LoVo (cell line): ENCODE measurements around the gene HNRNPA3.
A peak's percentile ranks its signal among the peaks of the same experiment; 100 is the strongest.
"Not testable (repeated sequence)": the region's sequence is repeated elsewhere in the genome, so short reads cannot be mapped to it uniquely, and the experiment has no call there.

Experiments
- DNase-seq: peaks from one replicate; pipeline ENCODE4 v3.0.0-alpha.2; 2016; ENCODE audit warnings: low spot score

Gene HNRNPA3

DNA sequence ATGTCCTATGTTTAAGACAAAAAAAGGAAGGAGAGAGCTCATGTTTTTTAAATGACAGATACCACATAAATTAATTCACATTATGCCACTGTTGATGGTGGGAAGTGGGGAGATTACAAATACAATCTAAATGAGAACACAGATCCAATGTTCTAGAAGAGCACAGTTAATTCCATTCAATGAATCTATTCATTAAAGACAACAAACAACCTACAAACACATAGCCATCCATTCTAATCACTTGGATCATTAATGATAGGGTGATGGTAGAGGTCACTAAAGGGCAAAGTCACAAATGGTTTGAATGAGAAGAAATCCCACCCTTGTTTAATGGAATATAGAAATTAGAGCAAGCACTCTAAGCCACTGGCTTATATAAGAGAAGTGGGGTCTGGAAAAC lies 21.7 kb downstream of the HNRNPA3 start:
- no peak for DNase-seq

DNA sequence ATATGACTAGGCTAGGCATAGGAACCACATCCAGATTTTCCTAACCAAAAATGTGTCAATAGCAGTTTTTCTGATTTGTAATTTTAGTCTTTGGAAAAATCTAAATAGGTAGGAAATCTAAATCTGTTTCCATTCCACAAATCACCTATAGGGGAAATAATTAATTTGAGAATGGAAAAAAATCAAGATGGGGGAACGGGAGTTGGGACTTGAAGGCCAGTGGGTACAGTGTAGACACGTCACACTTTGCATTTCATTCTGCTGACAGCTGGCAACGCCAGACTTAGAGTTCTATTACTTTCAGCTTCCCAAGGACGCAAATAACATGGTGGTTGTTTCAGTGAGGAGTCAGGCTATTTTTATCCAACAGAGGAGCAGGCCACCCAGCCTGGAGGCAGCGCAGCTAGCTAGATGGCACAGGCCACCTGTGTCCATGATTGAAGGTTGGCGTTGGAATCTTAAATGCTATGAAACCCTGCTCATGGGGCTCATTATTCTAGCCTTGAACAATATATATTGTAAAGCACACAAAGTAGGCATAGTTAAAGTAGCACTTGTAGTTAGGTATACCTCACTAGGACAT lies 23.4 kb downstream of the HNRNPA3 start:
- no peak for DNase-seq

DNA sequence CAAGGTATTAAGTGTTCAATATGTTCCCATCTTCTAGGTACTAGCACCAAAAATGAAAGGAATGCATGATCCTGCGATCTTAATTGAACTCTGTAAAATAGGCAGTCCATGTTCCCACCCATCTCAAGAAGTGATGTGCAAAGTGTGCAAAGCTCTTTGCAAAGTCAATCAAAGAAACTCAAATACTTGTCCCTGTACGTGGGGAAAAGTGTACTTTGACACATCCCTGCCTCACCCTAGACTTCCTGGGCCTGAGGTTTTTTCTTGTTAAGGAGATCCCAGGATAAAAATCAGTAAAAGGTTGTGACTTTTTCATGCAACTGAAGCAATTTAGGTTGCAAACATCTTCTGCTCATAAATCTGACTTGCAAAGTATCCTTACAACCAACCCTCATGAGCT lies 25.3 kb downstream of the HNRNPA3 start:
- DNase-seq: no peak

- DNase-seq: no peak
Measured at GRCh38 chr2:177239053-177239452, 26.5 kb downstream of the HNRNPA3 start.

DNA sequence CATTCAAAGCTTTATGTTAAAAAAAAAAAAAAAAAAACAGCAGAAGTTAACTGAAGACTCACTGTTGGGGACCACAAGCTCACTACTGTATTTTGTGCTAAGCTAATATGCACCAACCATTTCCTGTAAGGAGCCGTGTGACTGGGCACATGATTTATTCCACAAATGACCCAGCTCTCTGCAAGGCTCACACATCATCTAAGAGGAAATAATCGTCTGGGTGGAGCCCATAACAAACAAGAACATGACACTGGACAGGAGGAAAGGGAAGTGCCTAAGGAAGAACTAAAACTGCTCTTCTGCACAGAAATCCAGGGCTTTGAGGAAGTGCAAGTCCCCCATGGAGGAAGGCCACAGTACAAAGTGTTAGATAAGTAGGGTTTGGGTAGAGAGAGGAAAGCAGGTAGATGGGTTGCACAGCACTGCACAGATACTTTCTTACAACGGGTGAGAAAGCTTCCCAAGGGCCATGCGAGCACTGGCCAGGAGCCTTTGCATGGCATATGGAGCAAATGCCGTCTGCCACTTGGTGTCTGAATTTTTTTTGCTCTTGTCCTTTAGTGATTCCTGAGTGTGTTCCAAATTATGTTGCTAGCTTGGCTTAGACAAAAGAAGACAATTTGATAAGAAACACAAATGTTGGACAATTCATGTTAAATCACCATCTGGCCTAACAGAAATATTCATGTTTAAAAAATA lies 27.5 kb downstream of the HNRNPA3 start:
- peak; percentile 37 for DNase-seq

DNA sequence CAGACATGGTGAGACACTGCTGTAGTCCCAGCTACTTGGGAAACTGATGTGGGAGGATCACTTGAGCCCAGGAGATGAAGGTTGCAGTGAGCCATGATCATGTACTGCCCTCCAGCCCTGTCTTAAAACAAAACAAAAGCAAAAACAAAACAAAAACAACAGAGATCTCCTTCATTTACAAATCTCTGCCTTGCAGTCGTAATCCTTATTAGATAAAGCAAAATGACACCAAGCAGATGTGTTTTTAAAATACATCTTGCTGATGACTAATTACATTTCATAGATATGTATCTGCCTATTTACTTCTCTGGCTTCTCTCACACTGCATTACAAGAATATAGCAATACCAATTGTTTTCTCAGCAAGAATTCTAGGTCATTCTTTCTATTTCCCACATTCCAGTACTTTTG lies 29.1 kb downstream of the HNRNPA3 start:
- no peak for DNase-seq

DNA sequence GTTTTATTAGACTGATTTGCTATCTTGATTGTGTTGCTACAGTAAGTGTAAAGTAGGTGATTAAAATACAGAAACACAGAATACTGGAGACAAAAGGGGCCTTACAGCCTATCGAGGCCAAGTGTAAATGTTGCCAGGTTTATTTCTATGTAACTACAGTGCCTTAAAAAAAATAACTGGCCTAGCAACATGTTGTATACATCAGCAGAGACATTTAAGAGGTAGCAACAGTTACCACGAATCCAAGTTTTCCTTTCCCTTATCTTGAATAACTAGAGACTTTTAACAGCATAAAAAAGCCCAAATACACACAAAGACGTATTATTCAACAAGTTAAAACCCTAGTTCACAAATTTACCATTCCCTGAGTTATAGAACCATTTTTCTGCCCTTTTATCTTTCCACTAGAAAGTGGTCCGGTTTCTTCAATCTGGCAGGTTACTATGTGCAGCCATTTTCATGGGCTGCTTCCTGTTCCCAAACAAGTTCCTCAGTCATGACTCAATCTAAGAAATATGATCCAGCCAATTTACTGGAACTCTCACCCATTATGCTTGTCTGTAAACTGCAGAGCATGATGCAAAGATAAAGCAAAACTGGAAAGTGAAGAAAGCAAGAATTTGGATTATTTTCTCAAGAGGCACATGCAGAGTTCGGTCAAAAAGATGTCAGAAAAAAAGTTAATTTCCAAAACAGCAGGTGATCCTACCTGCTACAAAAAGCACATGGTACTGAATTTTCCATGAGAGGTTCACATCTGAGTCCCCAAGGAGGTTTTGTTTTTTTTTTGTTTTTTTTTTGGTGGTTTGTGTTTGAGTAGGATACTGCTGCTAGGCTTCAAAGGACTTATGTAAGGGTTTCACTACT lies 29.8 kb downstream of the HNRNPA3 start:
- DNase-seq: peak; percentile 76

GRCh38 chr2:177243073-177243472 lies 30.5 kb downstream of the HNRNPA3 start:
- DNase-seq: no peak

- DNase-seq: no peak
Measured at GRCh38 chr2:177243476-177243875, 30.9 kb downstream of the HNRNPA3 start.

DNA sequence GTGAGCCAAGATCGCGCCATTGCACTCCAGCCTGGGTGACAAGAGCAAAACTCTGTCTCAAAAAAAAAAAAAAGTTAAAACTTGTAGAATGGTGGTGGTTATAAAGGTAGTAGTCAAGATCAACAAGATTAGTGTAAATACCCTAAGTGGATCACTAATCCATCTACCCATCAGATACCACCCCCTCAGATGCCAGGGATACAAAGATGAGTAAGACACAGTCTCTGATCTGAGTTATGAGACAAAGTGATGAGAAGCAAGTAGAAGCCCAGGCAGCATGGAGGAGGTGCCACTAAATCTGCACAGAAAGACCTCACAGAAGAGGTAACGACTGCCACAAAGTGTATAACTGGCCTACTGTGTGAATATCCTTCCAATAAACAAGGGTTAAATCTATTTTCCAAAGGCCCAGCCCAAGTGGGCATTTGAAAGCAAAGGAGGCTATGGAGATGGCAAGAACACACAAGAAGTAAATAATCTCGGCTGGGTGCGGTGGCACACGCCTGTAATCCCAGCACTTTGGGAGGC lies 31.7 kb downstream of the HNRNPA3 start:
- no peak for DNase-seq

DNA sequence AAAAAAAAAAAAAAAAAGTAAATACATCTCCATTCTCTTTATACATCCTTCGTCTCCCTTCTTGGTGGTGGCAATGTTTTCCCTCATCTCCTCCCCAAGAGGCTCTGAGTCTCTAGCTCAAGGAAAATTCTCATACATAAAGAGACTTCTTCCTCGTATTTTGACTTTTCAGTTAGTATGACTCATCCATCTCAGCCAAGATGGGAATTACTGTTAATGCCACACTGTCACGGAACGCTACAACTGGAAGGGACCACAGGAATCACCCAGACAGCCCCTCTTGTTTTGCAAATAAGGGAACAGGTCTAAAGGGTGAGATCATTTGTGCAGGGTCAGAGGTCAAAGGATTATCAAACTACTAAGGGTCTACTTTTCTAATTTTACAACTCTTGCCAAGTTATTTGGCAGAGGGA lies 32.4 kb downstream of the HNRNPA3 start:
- DNase-seq: peak; percentile 63

GRCh38 chr2:177246000-177246399 lies 33.4 kb downstream of the HNRNPA3 start:
- DNase-seq: no peak

DNA sequence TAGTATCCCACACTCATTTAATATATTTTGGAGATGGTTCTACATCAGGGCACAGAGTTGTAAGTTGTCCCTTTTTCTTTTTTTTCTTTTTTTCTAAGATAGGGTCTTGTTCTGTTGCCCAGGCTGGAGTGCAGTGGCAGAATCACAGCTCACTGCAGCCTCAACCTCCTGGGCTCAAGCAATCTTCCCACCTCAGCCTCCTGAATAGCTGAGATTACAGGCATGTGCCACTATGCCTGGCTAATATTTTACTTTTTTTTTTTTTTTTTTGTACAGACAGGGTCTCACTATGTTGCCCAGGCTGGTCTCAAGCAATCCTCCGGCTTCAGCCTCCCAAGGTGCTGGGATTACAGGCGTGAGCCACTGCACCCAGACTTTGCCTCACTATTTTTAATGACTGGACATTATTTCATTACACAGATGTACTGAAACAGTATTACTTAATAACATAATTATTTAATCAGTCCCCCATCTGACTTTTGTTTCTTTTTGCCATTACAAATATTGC lies 34.0 kb downstream of the HNRNPA3 start:
- not testable (repeated sequence) for DNase-seq

DNA sequence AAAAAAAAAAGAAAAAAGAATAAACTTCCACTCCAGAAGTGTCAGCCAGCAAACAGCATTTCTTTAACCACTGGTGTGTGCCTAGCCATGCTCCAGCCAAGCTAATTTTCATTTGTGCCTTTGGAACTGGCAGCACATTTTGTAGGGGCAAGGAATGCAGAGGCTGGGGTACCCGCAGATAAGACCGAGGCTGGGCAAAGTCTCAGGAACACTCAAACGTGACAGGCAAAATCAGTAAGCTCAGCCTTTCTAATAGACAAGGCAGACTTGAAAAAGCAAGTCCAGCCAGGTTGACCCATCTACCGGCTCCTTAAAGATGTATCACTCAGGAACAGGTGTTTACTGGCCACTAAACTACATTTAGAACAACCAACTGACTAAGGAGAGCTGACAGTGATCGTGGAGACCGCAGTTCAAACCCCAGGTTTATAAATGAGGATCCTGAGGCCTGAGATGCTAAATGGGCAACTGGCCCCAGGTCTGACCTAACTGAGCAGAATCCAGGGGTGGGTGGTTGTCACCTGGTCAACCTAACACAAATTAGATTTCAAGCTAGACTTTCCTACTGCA lies 35.2 kb downstream of the HNRNPA3 start:
- DNase-seq: no peak

DNA sequence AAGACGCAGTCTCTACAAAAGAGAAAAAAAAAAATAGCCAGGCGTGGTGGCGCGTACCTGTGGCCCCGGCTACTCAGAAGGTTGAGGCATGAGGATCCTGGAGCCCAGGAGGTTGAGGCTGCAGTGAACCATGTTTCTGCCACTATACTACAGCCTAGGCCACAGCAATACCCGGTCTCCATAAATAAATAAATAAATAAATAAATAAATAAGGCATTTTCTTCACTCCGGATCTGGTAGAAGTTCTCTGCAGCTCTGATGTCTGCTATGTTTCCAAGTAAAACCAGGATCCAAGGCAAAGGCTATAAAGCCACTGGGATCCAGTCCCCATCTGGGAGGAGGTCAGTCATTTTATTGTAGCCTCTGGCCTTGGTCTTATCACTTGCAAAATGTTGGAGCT lies 36.4 kb downstream of the HNRNPA3 start:
- no peak for DNase-seq

GRCh38 chr2:177250461-177250860 lies 37.9 kb downstream of the HNRNPA3 start:
- DNase-seq: no peak

- no peak for DNase-seq
Measured at GRCh38 chr2:177251165-177251542, 38.6 kb downstream of the HNRNPA3 start.

DNA sequence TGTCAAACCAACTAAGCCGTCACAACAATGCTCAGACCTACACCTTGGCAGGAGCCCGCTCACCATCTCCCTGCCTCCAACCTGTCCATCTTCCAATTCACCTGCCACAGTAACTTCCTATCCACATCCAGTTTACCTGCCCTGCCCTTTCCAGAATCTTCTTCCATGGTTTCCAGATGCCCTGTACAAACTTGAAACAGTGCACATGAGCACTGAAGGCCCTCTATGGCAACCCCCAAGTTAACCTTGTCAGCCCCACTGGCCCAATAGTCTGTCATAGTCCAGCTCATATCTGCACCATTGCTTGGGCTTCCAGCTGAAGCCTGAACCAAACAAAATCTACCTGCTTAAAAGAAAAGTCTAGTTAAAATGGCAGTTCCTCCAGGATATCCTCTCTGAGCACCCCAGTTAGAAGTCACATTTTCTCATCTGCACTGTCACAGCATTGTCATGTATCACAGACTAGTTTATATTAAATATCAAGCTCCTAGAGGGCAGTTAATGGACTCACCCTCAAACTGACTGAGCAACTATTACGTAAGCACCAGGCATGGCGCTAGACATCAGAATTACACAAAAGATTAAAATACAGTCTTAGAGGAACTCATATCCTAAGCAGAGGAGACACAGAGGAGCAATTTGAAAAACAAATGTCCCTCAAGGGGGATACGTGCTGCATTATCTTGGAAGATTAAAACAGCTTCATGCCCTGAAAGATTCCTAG lies 40.4 kb downstream of the HNRNPA3 start:
- no peak for DNase-seq

- no peak for DNase-seq
Measured at GRCh38 chr2:177253704-177254103, 41.1 kb downstream of the HNRNPA3 start.

GRCh38 chr2:177254433-177255226 lies 42.0 kb downstream of the HNRNPA3 start:
- no peak for DNase-seq

DNA sequence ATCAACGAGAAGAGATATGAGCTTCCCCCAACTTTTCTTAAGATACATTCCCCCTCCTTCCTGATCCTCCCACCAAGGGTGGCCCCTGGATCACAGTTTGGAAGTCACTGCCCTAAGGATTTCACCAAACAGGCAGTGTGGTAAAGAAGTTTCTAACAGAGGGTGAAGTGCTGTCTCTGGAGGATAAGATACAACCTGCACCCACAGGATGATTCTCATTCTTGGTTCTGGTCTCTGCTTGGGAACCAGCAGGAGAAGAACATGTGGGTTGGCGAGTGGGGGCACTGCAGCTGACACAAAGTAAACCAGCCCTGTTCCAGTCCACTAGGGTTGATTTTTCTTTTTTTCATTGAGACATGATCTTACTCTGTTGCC lies 42.6 kb downstream of the HNRNPA3 start:
- no peak for DNase-seq
